A549 (cell line): Measurements from ENCODE around the gene C1QTNF1.

Experiments
- CTCF ChIP-seq: fragments of >200 bp; sonication (Bioruptor Twin); formaldehyde crosslinking; IDR thresholded peaks from 3 replicates; pipeline ENCODE4 v1.5.1; 2016
- POLR2A ChIP-seq: IDR thresholded peaks from 2 replicates; pipeline ENCODE4 v1.6.1; 2012; ENCODE audit warnings: mild to moderate bottlenecking, low read length

GRCh38 chr17:79039171-79039570 is 15.2 kb downstream of the C1QTNF1 start:
- TF ChIP-seq POLR2A, result no peak
- TF ChIP-seq CTCF, result no peak
